ENCODE measurements around the gene MS4A4E.

Gene MS4A4E

GRCh38 chr11:60261014-60261413, 18.1 kb upstream of the MS4A4E start:
- Histone ChIP-seq H3K9me3 (ENCODE audit: control insufficient read depth, insufficient read depth, low read length) (peaks cover 19% of the 10 kb centered on the region), H3K4me1 (ENCODE audit: control insufficient read depth, insufficient read depth, low read length) (no peaks in the 10 kb centered on the region), H3K36me3 (ENCODE audit: control insufficient read depth, insufficient read depth, low read length) (no peaks in the 10 kb centered on the region), H3K9ac (ENCODE audit: low read depth, low read length) (no peak overlapping the region), H3K27me3 (ENCODE audit: control insufficient read depth, insufficient read depth, low read length) (no peaks in the 10 kb centered on the region), H3K4me3 (ENCODE audit: low read depth, low read length) (no peak overlapping the region), H3K27ac (ENCODE audit: low read depth, low read length) (no peak overlapping the region)

- no peaks in the 10 kb centered on the region for H3K27me3 ChIP-seq (ENCODE audit: control insufficient read depth, insufficient read depth, low read length)
- H3K9me3 ChIP-seq (ENCODE audit: control insufficient read depth, insufficient read depth, low read length): peaks cover 35% of the 10 kb centered on the region
- H3K27ac ChIP-seq (ENCODE audit: low read depth, low read length): no peak overlapping the region
- H3K4me1 ChIP-seq (ENCODE audit: control insufficient read depth, insufficient read depth, low read length): no peaks in the 10 kb centered on the region
- H3K36me3 ChIP-seq (ENCODE audit: control insufficient read depth, insufficient read depth, low read length): no peaks in the 10 kb centered on the region
- H3K4me3 ChIP-seq (ENCODE audit: low read depth, low read length): no peak overlapping the region
- H3K9ac ChIP-seq (ENCODE audit: low read depth, low read length): no peak overlapping the region
These were observed 15.2 kb upstream of the MS4A4E start for GRCh38 chr11:60257956-60258722.

GRCh38 chr11:60252213-60253108, 9.5 kb upstream of the MS4A4E start:
- Histone ChIP-seq H3K9me3 (ENCODE audit: control insufficient read depth, insufficient read depth, low read length) (peaks cover 15% of the 10 kb centered on the region), H3K4me1 (ENCODE audit: control insufficient read depth, insufficient read depth, low read length) (no peaks in the 10 kb centered on the region), H3K27me3 (ENCODE audit: control insufficient read depth, insufficient read depth, low read length) (no peaks in the 10 kb centered on the region), H3K9ac (ENCODE audit: low read depth, low read length) (no peak overlapping the region), H3K4me3 (ENCODE audit: low read depth, low read length) (no peak overlapping the region), H3K36me3 (ENCODE audit: control insufficient read depth, insufficient read depth, low read length) (no peaks in the 10 kb centered on the region), H3K27ac (ENCODE audit: low read depth, low read length) (no peak overlapping the region)

- Histone ChIP-seq H3K27me3 (ENCODE audit: control insufficient read depth, insufficient read depth, low read length) (no peaks in the 10 kb centered on the region), H3K36me3 (ENCODE audit: control insufficient read depth, insufficient read depth, low read length) (no peaks in the 10 kb centered on the region), H3K27ac (ENCODE audit: low read depth, low read length) (no peak overlapping the region), H3K4me1 (ENCODE audit: control insufficient read depth, insufficient read depth, low read length) (no peaks in the 10 kb centered on the region), H3K9ac (ENCODE audit: low read depth, low read length) (no peak overlapping the region), H3K4me3 (ENCODE audit: low read depth, low read length) (no peak overlapping the region), H3K9me3 (ENCODE audit: control insufficient read depth, insufficient read depth, low read length) (peaks cover 15% of the 10 kb centered on the region)
These were observed 8.7 kb upstream of the MS4A4E start for GRCh38 chr11:60251485-60252212.

GRCh38 chr11:60241786-60242185, 1.2 kb downstream of the MS4A4E start:
- Histone ChIP-seq H3K27me3 (ENCODE audit: control insufficient read depth, insufficient read depth, low read length) (no peaks in the 10 kb centered on the region), H3K27ac (ENCODE audit: low read depth, low read length) (no peak overlapping the region), H3K36me3 (ENCODE audit: control insufficient read depth, insufficient read depth, low read length) (no peaks in the 10 kb centered on the region), H3K9me3 (ENCODE audit: control insufficient read depth, insufficient read depth, low read length) (no peaks in the 10 kb centered on the region; the same call in 1 of the 2 replicates), H3K9ac (ENCODE audit: low read depth, low read length) (no peak overlapping the region), H3K4me1 (ENCODE audit: control insufficient read depth, insufficient read depth, low read length) (no peaks in the 10 kb centered on the region), H3K4me3 (ENCODE audit: low read depth, low read length) (no peak overlapping the region)

GRCh38 chr11:60240662-60241061, 2.3 kb downstream of the MS4A4E start:
- Histone ChIP-seq H3K9ac (ENCODE audit: low read depth, low read length) (no peak overlapping the region), H3K36me3 (ENCODE audit: control insufficient read depth, insufficient read depth, low read length) (no peaks in the 10 kb centered on the region), H3K27me3 (ENCODE audit: control insufficient read depth, insufficient read depth, low read length) (no peaks in the 10 kb centered on the region), H3K9me3 (ENCODE audit: control insufficient read depth, insufficient read depth, low read length) (no peaks in the 10 kb centered on the region; the same call in 1 of the 2 replicates), H3K4me3 (ENCODE audit: low read depth, low read length) (no peak overlapping the region), H3K27ac (ENCODE audit: low read depth, low read length) (no peak overlapping the region), H3K4me1 (ENCODE audit: control insufficient read depth, insufficient read depth, low read length) (no peaks in the 10 kb centered on the region)

- H3K4me1 ChIP-seq (ENCODE audit: control insufficient read depth, insufficient read depth, low read length): no peaks in the 10 kb centered on the region
- H3K36me3 ChIP-seq (ENCODE audit: control insufficient read depth, insufficient read depth, low read length): no peaks in the 10 kb centered on the region
- no peak overlapping the region for H3K27ac ChIP-seq (ENCODE audit: low read depth, low read length)
- H3K4me3 ChIP-seq (ENCODE audit: low read depth, low read length): no peak overlapping the region
- H3K27me3 ChIP-seq (ENCODE audit: control insufficient read depth, insufficient read depth, low read length): no peaks in the 10 kb centered on the region
- H3K9ac ChIP-seq (ENCODE audit: low read depth, low read length): no peak overlapping the region
- H3K9me3 ChIP-seq (ENCODE audit: control insufficient read depth, insufficient read depth, low read length): no peaks in the 10 kb centered on the region
These were observed 7.6 kb downstream of the MS4A4E start for GRCh38 chr11:60235321-60235720.

GRCh38 chr11:60230681-60231080, 12.3 kb downstream of the MS4A4E start:
- no peaks in the 10 kb centered on the region for H3K9me3 ChIP-seq (ENCODE audit: control insufficient read depth, insufficient read depth, low read length)
- H3K9ac ChIP-seq (ENCODE audit: low read depth, low read length): no peak overlapping the region
- H3K27me3 ChIP-seq (ENCODE audit: control insufficient read depth, insufficient read depth, low read length): no peaks in the 10 kb centered on the region
- H3K36me3 ChIP-seq (ENCODE audit: control insufficient read depth, insufficient read depth, low read length): no peaks in the 10 kb centered on the region
- no peaks in the 10 kb centered on the region for H3K4me1 ChIP-seq (ENCODE audit: control insufficient read depth, insufficient read depth, low read length)
- H3K4me3 ChIP-seq (ENCODE audit: low read depth, low read length): no peak overlapping the region
- no peak overlapping the region for H3K27ac ChIP-seq (ENCODE audit: low read depth, low read length)

GRCh38 chr11:60222141-60222540, 20.8 kb downstream of the MS4A4E start:
- Histone ChIP-seq H3K9me3 (ENCODE audit: control insufficient read depth, insufficient read depth, low read length) (0 out of 2 replicates have a peak, but pooled peaks cover 4% of the 10 kb centered on the region), H3K9ac (ENCODE audit: low read depth, low read length) (no peak overlapping the region), H3K36me3 (ENCODE audit: control insufficient read depth, insufficient read depth, low read length) (no peaks in the 10 kb centered on the region), H3K4me1 (ENCODE audit: control insufficient read depth, insufficient read depth, low read length) (no peaks in the 10 kb centered on the region), H3K4me3 (ENCODE audit: low read depth, low read length) (no peak overlapping the region), H3K27ac (ENCODE audit: low read depth, low read length) (no peak overlapping the region), H3K27me3 (ENCODE audit: control insufficient read depth, insufficient read depth, low read length) (no peaks in the 10 kb centered on the region)

GRCh38 chr11:60221692-60222091, 21.2 kb downstream of the MS4A4E start:
- H3K36me3 ChIP-seq (ENCODE audit: control insufficient read depth, insufficient read depth, low read length): no peaks in the 10 kb centered on the region
- no peak overlapping the region for H3K4me3 ChIP-seq (ENCODE audit: low read depth, low read length)
- no peak overlapping the region for H3K9ac ChIP-seq (ENCODE audit: low read depth, low read length)
- H3K9me3 ChIP-seq (ENCODE audit: control insufficient read depth, insufficient read depth, low read length): 0 out of 2 replicates have a peak, but pooled peaks cover 4% of the 10 kb centered on the region
- H3K27me3 ChIP-seq (ENCODE audit: control insufficient read depth, insufficient read depth, low read length): no peaks in the 10 kb centered on the region
- H3K27ac ChIP-seq (ENCODE audit: low read depth, low read length): no peak overlapping the region
- H3K4me1 ChIP-seq (ENCODE audit: control insufficient read depth, insufficient read depth, low read length): no peaks in the 10 kb centered on the region
